Neural cell (in vitro differentiated cells): ENCODE measurements around the gene CAMKMT.

Experiments used
- TAF1 ChIP-seq: IDR thresholded peaks from 2 replicates; pipeline ENCODE4 v1.6.1; 2012; ENCODE audit warnings: low read depth
- TF ChIP-seq, protein P1 (sequence below): fragments of 450-650 bp; IDR thresholded peaks from 2 replicates; pipeline ENCODE4 v1.5.1; 2014; ENCODE audit warnings: antibody characterized with exemption, mild to moderate bottlenecking, moderate library complexity; ENCODE audit not compliant: poor library complexity, severe bottlenecking

DNA sequence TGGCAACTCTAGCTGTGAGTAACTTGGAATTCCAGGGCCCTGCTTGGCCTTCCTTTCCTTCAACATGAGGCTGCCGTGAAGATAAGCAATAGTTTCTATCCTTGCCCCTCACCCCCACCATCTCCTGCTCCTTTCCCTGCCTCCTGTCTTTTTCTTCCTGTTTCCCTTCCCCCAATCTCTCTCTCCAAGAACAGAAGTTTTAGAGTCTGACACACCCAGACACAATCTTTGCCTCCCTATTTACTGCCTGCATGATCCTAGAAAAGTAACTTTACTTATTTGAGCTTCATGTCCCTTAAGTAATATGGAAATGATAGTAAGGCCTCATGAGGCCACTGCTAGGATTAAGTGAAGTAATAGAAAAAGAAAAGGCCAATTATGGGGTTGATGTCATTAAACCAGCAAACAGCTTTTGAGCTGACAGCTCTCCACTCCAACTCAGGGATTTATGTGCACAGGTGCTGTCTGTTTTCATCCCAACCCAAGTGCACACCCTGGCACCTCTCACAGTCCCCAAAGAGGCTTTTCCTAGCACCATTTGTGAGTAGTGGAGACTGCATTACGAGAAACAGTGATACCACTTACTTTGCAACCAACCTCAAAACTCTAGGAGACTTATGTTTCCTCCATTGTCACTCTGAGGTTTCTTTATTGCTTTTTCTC, 456.1 kb downstream of the CAMKMT start:
- TF ChIP-seq TAF1 = no peak
- TF ChIP-seq, protein P1, sequence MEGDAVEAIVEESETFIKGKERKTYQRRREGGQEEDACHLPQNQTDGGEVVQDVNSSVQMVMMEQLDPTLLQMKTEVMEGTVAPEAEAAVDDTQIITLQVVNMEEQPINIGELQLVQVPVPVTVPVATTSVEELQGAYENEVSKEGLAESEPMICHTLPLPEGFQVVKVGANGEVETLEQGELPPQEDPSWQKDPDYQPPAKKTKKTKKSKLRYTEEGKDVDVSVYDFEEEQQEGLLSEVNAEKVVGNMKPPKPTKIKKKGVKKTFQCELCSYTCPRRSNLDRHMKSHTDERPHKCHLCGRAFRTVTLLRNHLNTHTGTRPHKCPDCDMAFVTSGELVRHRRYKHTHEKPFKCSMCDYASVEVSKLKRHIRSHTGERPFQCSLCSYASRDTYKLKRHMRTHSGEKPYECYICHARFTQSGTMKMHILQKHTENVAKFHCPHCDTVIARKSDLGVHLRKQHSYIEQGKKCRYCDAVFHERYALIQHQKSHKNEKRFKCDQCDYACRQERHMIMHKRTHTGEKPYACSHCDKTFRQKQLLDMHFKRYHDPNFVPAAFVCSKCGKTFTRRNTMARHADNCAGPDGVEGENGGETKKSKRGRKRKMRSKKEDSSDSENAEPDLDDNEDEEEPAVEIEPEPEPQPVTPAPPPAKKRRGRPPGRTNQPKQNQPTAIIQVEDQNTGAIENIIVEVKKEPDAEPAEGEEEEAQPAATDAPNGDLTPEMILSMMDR = no peak
